Mammary microvascular endothelial cell (primary cell): ENCODE data around the gene PGK2. TPM values are rescaled to one million over a fixed set of nuclear protein-coding genes. Genes with fewer than 3 reads are reported as not detected.

Experiments used
- total RNA-seq: library from RNA; depleted of rRNA; stranded (reverse); fragments of >200 nt; gene quantifications from 2 replicates; pipeline ENCODE4 v1.2.3, GENCODE V29; 2015

Gene PGK2
- total RNA-seq: not detected in 2 replicates

DNA sequence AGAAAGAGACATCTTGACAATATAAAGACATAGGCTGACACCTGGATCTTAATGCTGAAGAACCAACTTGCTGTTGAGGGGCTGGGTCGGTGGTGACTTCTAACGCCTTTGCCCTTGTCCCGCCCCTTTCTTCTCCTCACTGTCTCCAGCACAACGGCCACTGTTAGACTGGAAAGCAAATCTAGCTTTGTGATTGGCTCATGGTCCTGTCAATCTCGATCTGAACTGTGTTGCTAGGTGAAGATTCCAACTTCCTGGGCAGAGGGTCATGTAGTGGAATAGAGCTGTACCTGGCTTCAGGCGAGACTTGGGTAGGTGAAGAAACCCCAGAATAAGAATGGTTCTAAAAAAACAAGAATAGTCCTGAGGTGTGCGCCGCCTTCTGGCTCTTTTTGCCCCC lies at the start of gene PGK2:
TSS of gene PGK2 (minus strand) at position 110 of the 400 bp plus-strand sequence. CDS start at position 12, 98 bp downstream.

DNA sequence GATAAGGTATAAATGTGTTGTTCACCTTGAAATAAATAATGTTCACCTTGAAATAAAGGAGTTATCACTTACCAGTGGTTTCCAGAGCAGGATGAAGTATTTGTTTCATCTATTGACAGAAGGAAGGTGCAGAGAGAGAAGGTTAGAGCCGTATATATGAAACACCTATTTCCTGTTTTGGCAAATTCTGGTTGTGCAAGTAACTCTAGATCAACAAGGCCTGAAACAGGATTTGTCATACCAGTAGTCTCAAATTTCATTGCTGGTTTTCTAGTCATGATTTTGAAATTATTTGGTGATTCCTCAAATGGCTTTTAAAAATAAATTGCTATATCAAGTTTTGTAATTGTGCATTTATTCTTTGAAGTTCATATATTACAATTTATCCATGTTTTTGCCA lies 42.8 kb downstream of the PGK2 start, which contains the start of gene CRISP3:
TSS of gene CRISP3 (minus strand) at position 130 of the 400 bp plus-strand sequence. CDS start at position 109, 21 bp downstream.

Other genes with a start within 250 kb of the PGK2 start
- 10.6 and 11.3 TPM in 2 replicates for gene C6orf141, start 236.6 kb downstream of the PGK2 start, total RNA-seq
- not detected in 2 replicates for gene RHAG, start 150.4 kb downstream of the PGK2 start, total RNA-seq
- not detected in 2 replicates for gene CRISP2, start 73.7 kb downstream of the PGK2 start, total RNA-seq
- not detected in 2 replicates for gene CRISP3, start 42.9 kb downstream of the PGK2 start, total RNA-seq
- not detected in 2 replicates for gene CRISP1, start 79.2 kb upstream of the PGK2 start, total RNA-seq
- gene DEFB114, start 176.9 kb upstream of the PGK2 start, total RNA-seq: not detected in 2 replicates
- gene DEFB113, start 182.3 kb upstream of the PGK2 start, total RNA-seq: not detected in 2 replicates
- gene DEFB110, start 234.7 kb upstream of the PGK2 start, total RNA-seq: not detected in 2 replicates